GM21737 (cell line): ENCODE measurements around the gene TCEA2.

Experiments
- ATAC-seq: cut with Tn5 transposase; IDR thresholded peaks from one replicate; pipeline ENCODE4 v1.9.1; 2021; ENCODE audit warnings: mild to moderate bottlenecking, moderate library complexity; ENCODE audit not compliant: unreplicated experiment

TCEA2 gene

DNA sequence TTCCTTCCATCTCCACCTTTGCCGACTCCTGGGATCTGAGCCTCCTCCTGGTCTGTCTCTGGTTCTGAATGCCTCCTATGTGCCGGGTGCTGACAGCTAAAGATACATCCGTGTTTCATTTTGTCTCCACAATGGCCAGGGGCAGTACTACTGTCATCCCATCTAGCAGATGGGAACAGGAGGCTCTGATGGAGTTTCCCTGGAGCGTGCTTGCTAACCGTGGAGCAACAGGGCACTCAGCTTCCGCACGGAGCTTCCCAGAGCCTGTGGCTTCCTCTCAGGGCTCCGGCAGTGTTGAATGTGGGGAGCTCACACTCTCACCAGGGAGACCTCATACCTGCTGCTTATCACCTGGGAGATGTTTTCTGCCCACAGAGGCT, 56.3 kb downstream of the TCEA2 start:
- ATAC-seq, result no peak

GRCh38 chr20:64119681-64120341, 56.8 kb downstream of the TCEA2 start:
- ATAC-seq, result peak; percentile 32

DNA sequence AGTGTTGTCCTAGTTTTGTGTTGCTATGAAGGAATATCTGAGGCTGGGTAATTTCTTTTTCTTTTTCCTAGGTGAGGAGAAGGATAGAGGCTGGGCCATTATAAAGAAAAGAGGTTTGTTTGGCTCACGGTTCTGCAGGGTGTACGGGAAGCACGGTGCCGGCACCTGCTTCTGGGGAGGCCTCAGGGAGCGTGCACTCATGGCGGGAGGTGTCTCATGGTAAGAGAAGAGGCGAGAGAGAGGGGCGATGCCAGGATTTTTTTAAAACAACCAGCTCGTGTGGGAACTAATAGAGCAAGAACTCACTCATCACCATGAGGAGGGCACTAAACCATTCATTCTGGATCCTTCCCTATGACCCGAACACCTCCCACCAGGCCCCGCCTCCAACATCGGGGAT, 58.6 kb downstream of the TCEA2 start:
- no peak for ATAC-seq
